ENCODE measurements around the gene NOA1.
"Not testable (repeated sequence)": the region's sequence is repeated elsewhere in the genome, so short reads cannot be mapped to it uniquely, and the experiment has no call there.

Gene NOA1

GRCh38 chr4:56953680-56954520 lies 23.5 kb downstream of the NOA1 start:
- DNase-seq = no peak

- no peak for DNase-seq
These were observed 36.0 kb downstream of the NOA1 start for GRCh38 chr4:56941403-56941802.

GRCh38 chr4:56940971-56941370 lies 36.4 kb downstream of the NOA1 start:
- no peak for DNase-seq

- DNase-seq = no peak
These were observed 37.0 kb downstream of the NOA1 start for GRCh38 chr4:56940403-56940802.

GRCh38 chr4:56939826-56940225 lies 37.6 kb downstream of the NOA1 start:
- not testable (repeated sequence) for DNase-seq

GRCh38 chr4:56937262-56937661 lies 40.1 kb downstream of the NOA1 start:
- DNase-seq = no peak

GRCh38 chr4:56931924-56932323 lies 45.5 kb downstream of the NOA1 start:
- no peak for DNase-seq

GRCh38 chr4:56930638-56931037 lies 46.8 kb downstream of the NOA1 start:
- DNase-seq = no peak

GRCh38 chr4:56927196-56927595 lies 50.2 kb downstream of the NOA1 start:
- DNase-seq = no peak

- DNase-seq = not testable (repeated sequence)
These were observed 62.4 kb downstream of the NOA1 start for GRCh38 chr4:56914977-56915376.

- DNase-seq = no peak
These were observed 63.1 kb downstream of the NOA1 start for GRCh38 chr4:56914336-56914735.
